HCT116 (cell line): ENCODE data around the gene F11. TPM values are rescaled to one million over a fixed set of nuclear protein-coding genes. Genes with fewer than 3 reads are reported as not detected.

Source experiments
- ATAC-seq: fragments of 200-7000 bp; cut with Tn5 transposase; 2 replicates; pipeline ENCODE4 v1.9.1; 2020; ENCODE audit warnings: mild to moderate bottlenecking, moderate library complexity
- BruUV-seq: library from RNA; stranded (reverse); fragments of 400-500 nt; replicated peaks from 2 replicates; lab custom pipeline; 2021; lab: Mats Ljungman, UMichigan
- CTCF ChIA-PET: fragments of 300-600 bp; sonication (Branson Sonifier 250); formaldehyde crosslinking; loops from one replicate; lab custom pipeline; 2021; ENCODE audit warnings: antibody characterized with exemption; lab: Charles Lee
- POLR2A ChIA-PET: fragments of 300-600, 350-600 bp; sonication (Branson Sonifier 250); formaldehyde crosslinking; loops from one replicate; lab custom pipeline; 2021; ENCODE audit warnings: antibody characterized with exemption; lab: Charles Lee
- RAD21 ChIA-PET, 2 experiments: fragments of 300-600 bp; sonication (Branson Sonifier 250); formaldehyde crosslinking; loops; one replicate each; lab custom pipeline; 2023; ENCODE audit warnings: low total read pairs in 2 of 2; ENCODE audit not compliant: uncharacterized antibody in 2 of 2, unreplicated experiment in 2 of 2, low non-redundant PET in 1 of 2; lab: Charles Lee
- DNase-seq: peaks from one replicate; pipeline ENCODE4 v3.0.0-alpha.2; 2010; ENCODE audit warnings: low read depth, low spot score
- H2AFZ ChIP-seq: fragments of 200-600 bp; shearing (Covaris generic), sonication (generic); 2 replicates; pipeline ENCODE4 v1.6.1; 2017; ENCODE audit warnings: low read depth, mixed run types, mixed read lengths, antibody characterized with exemption, low read length; ENCODE audit not compliant: poor library complexity, severe bottlenecking
- H3K27ac ChIP-seq: 2 replicates; pipeline ENCODE4 v1.5.1; 2012; ENCODE audit warnings: low read depth, low read length
- H3K27me3 ChIP-seq: fragments of 200-600 bp; sonication (generic); 2 replicates; pipeline ENCODE4 v1.6.1; 2016; ENCODE audit warnings: mixed run types, low read length, mixed read lengths; ENCODE audit not compliant: insufficient read depth
- H3K36me3 ChIP-seq, 2 experiments: fragments of 200-500 bp in 1 of 2; fragments of 200-600 bp in 1 of 2; sonication (Bioruptor generic) in 1 of 2; sonication (generic) in 1 of 2; 2 replicates each; pipeline versions ENCODE4 v1.5.1 to v1.6.1; 2014 to 2016; ENCODE audit warnings: low read length in 2 of 2, inconsistent platforms in 1 of 2, mixed read lengths in 1 of 2, mixed run types in 1 of 2; ENCODE audit not compliant: insufficient read depth in 2 of 2, control insufficient read depth in 1 of 2
- H3K4me1 ChIP-seq, 2 experiments: fragments of 200-600 bp in 1 of 2; sonication (generic) in 1 of 2; 2 replicates each; pipeline versions ENCODE4 v1.5.1 to v1.6.1; 2012 to 2017; ENCODE audit warnings: low read length in 2 of 2, inconsistent platforms in 1 of 2, mild to moderate bottlenecking in 1 of 2, mixed read lengths in 1 of 2, mixed run types in 1 of 2, moderate library complexity in 1 of 2; ENCODE audit not compliant: insufficient read depth in 2 of 2, control insufficient read depth in 1 of 2
- H3K4me2 ChIP-seq: fragments of 200-600 bp; sonication (generic); 2 replicates; pipeline ENCODE4 v1.6.1; 2017; ENCODE audit warnings: mixed run types, low read length, mixed read lengths
- H3K4me3 ChIP-seq, 2 experiments: fragments of 200-600 bp in 1 of 2; sonication (generic) in 1 of 2; replicated peaks in 1 of 2; 2 replicates each; pipeline ENCODE4 v1.5.1; 2011 to 2016; ENCODE audit warnings: low read length in 2 of 2, control low read depth in 1 of 2, low read depth in 1 of 2, mild to moderate bottlenecking in 1 of 2, mixed read lengths in 1 of 2, mixed run types in 1 of 2
- H3K79me2 ChIP-seq: fragments of 200-600 bp; sonication (generic); 2 replicates; pipeline ENCODE4 v1.6.1; 2017; ENCODE audit warnings: mild to moderate bottlenecking, mixed run types, low read length, moderate library complexity, mixed read lengths; ENCODE audit not compliant: insufficient read depth
- H3K9ac ChIP-seq: fragments of 200-600 bp; sonication (generic); 2 replicates; pipeline ENCODE4 v1.6.1; 2016; ENCODE audit warnings: low read length, mixed read lengths
- H3K9me2 ChIP-seq: fragments of 200-600 bp; sonication (generic), shearing (Covaris generic); 2 replicates; pipeline ENCODE4 v1.6.1; 2017; ENCODE audit warnings: mixed run types, mild to moderate bottlenecking, moderate library complexity; ENCODE audit not compliant: insufficient read depth
- H3K9me3 ChIP-seq, 2 experiments: fragments of 200-500 bp in 1 of 2; fragments of 200-600 bp in 1 of 2; sonication (Bioruptor generic) in 1 of 2; sonication (generic) in 1 of 2; 2 replicates each; pipeline ENCODE4 v1.6.1; 2014 to 2017; ENCODE audit warnings: low read length in 2 of 2, mixed read lengths in 2 of 2, inconsistent platforms in 1 of 2, low read depth in 1 of 2, mild to moderate bottlenecking in 1 of 2, mixed run types in 1 of 2, moderate library complexity in 1 of 2; ENCODE audit not compliant: control insufficient read depth in 1 of 2, insufficient read depth in 1 of 2
- H4K20me1 ChIP-seq: fragments of 200-600 bp; sonication (generic), shearing (Covaris generic); 2 replicates; pipeline ENCODE4 v1.6.1; 2017; ENCODE audit warnings: mixed run types, mild to moderate bottlenecking, moderate library complexity; ENCODE audit not compliant: insufficient read depth
- ATF3 ChIP-seq: IDR thresholded peaks from 2 replicates; pipeline ENCODE4 v1.6.1; 2012
- CTCF ChIP-seq, 3 experiments: fragments of 200-600 bp in 1 of 3; sonication (generic) in 1 of 3; IDR thresholded peaks in 2 of 3; conservative IDR thresholded peaks in 1 of 3; 2 replicates each; pipeline ENCODE4 v1.5.1; 2012 to 2017; ENCODE audit warnings: low read depth in 2 of 3, low read length in 2 of 3, antibody characterized with exemption in 1 of 3, borderline replicate concordance in 1 of 3, control low read depth in 1 of 3, mild to moderate bottlenecking in 1 of 3, mixed read lengths in 1 of 3, mixed run types in 1 of 3, moderate library complexity in 1 of 3; ENCODE audit not compliant: insufficient read depth in 1 of 3
- MAX ChIP-seq: IDR thresholded peaks from 2 replicates; pipeline ENCODE4 v1.6.1; 2012
- POLR2A ChIP-seq: IDR thresholded peaks from 2 replicates; pipeline ENCODE4 v1.7.0; 2011; ENCODE audit warnings: borderline replicate concordance; ENCODE audit not compliant: insufficient read depth, insufficient read length; ENCODE audit errors: extremely low read depth
- intact Hi-C: fragments of 100-400 bp; cut with micrococcal nuclease; formaldehyde crosslinking; loops from 2 replicates; pipeline ENCODE4 v1.10.0; 2022
- total RNA-seq: library from RNA; stranded (reverse); gene quantifications from one replicate; pipeline ENCODE4 v1.2.1, GENCODE V29; 2021; ENCODE audit not compliant: unreplicated experiment

Gene F11
- total RNA-seq, 1 experiment from 2014 or later, result not detected

- intact Hi-C loops, result no loop called here
- CTCF ChIA-PET, result no interaction called here
- H3K79me2 ChIP-seq, result no peaks in the 10 kb centered on the region
- no peak overlapping the region for H3K27ac ChIP-seq
- DNase-seq, result no peak
- H3K4me2 ChIP-seq, result no peak overlapping the region
- no peaks in the 10 kb centered on the region for H3K36me3 ChIP-seq
- ATAC-seq, result 0 out of 2 replicates have a peak, but pooled peaks have one; percentile 54
- H3K9me3 ChIP-seq, result no peaks in the 10 kb centered on the region
- no peaks in the 10 kb centered on the region for H3K9me2 ChIP-seq
- BruUV-seq, result no TSS peak
- H4K20me1 ChIP-seq, result no peaks in the 10 kb centered on the region
- TF ChIP-seq ATF3 (no peak), MAX (no peak), CTCF (IDR thresholded peaks at IDR 0.05 in 2 of 3, conservative IDR thresholded peaks at IDR 0.05 in 1 of 3; ENCODE audit: borderline replicate concordance in 1 of 3, insufficient read depth in 1 of 3, low read depth in 2 of 3, low read length in 2 of 3) (0 out of 6 replicates have a peak, but pooled peaks of 1 of the 3 experiments have one; percentile 7)
- TF ChIP-seq, all 23 proteins: peak for 1
- H3K27me3 ChIP-seq, result no peaks in the 10 kb centered on the region
- H3K4me3 ChIP-seq, result no peak overlapping the region
- no peak overlapping the region for H2AFZ ChIP-seq
- POLR2A ChIA-PET, result no interaction called here
- no peaks in the 10 kb centered on the region for H3K4me1 ChIP-seq
- no peak overlapping the region for H3K9ac ChIP-seq
- RAD21 ChIA-PET, result no interaction called here
These were observed 48.2 kb upstream of the F11 start for GRCh38 chr4:186217733-186218293.

GRCh38 chr4:186221624-186222023, 44.4 kb upstream of the F11 start:
- TF ChIP-seq POLR2A, result no peak
- no peak for TF ChIP-seq ATF3
- TF ChIP-seq, all 23 proteins: peak for 0
- no peaks in the 10 kb centered on the region for H3K27me3 ChIP-seq
- no peak for ATAC-seq
- no TSS peak for BruUV-seq
- no peak for DNase-seq
- H3K27ac ChIP-seq, result no peak overlapping the region
- no peaks in the 10 kb centered on the region for H3K9me2 ChIP-seq
- intact Hi-C loops, result no loop called here
- H3K4me2 ChIP-seq, result no peak overlapping the region
- no peaks in the 10 kb centered on the region for H3K36me3 ChIP-seq
- H3K9ac ChIP-seq, result no peak overlapping the region
- no peak overlapping the region for H3K4me3 ChIP-seq
- ChIA-PET RAD21 (no interaction called here), POLR2A (no interaction called here), CTCF (no interaction called here)
- peaks cover 0 to 4% of the 10 kb centered on the region in 2 experiments; a peak in 1 of 4 replicates for H3K9me3 ChIP-seq
- H3K4me1 ChIP-seq, result no peaks in the 10 kb centered on the region
- no peak overlapping the region for H2AFZ ChIP-seq
- H3K79me2 ChIP-seq, result no peaks in the 10 kb centered on the region
- H4K20me1 ChIP-seq, result no peaks in the 10 kb centered on the region
